Liver (tissue), 9 donors: ENCODE results near the gene EYA4. TPM values are rescaled to one million over a fixed set of nuclear protein-coding genes. Genes with fewer than 3 reads are reported as not detected.

Experiments
- DNase-seq: peaks from one replicate; pipeline ENCODE4 v3.0.0-alpha.2; 2017; ENCODE audit warnings: low spot score
- H3K27ac ChIP-seq, 2 donors: one replicate each; pipeline ENCODE4 v1.7.0; 2013; ENCODE audit warnings: inconsistent platforms in 2 of 2, low read length in 2 of 2, control low read depth in 1 of 2, low read depth in 1 of 2, mild to moderate bottlenecking in 1 of 2
- H3K27me3 ChIP-seq, 4 donors: one replicate each; pipeline versions ENCODE4 v1.6.1 to v1.7.0; 2013; ENCODE audit warnings: low read length in 3 of 4, inconsistent platforms in 1 of 4, mild to moderate bottlenecking in 1 of 4, moderate library complexity in 1 of 4; ENCODE audit not compliant: control insufficient read depth in 4 of 4, insufficient read depth in 4 of 4
- H3K36me3 ChIP-seq, 4 donors: one replicate each; pipeline versions ENCODE4 v1.6.1 to v1.7.0; 2013; ENCODE audit warnings: low read length in 3 of 4, mild to moderate bottlenecking in 3 of 4, low read depth in 1 of 4, moderate library complexity in 1 of 4; ENCODE audit not compliant: control insufficient read depth in 4 of 4, insufficient read depth in 3 of 4
- H3K4me1 ChIP-seq, 4 donors: one replicate each; pipeline versions ENCODE4 v1.6.1 to v1.7.0; 2013; ENCODE audit warnings: low read length in 3 of 4, mild to moderate bottlenecking in 3 of 4, moderate library complexity in 1 of 4; ENCODE audit not compliant: control insufficient read depth in 4 of 4, insufficient read depth in 4 of 4
- H3K4me3 ChIP-seq, 3 donors: one replicate each; pipeline versions ENCODE4 v1.6.1 to v1.7.0; 2013; ENCODE audit warnings: low read length in 3 of 3, control low read depth in 1 of 3, low read depth in 1 of 3, mild to moderate bottlenecking in 1 of 3
- H3K9ac ChIP-seq, 2 donors: one replicate each; pipeline ENCODE4 v1.7.0; 2013; ENCODE audit warnings: low read length in 2 of 2, mild to moderate bottlenecking in 2 of 2, moderate library complexity in 2 of 2, control low read depth in 1 of 2, low read depth in 1 of 2
- H3K9me3 ChIP-seq, 4 donors: one replicate each; pipeline versions ENCODE4 v1.6.1 to v1.7.0; 2013; ENCODE audit warnings: low read length in 3 of 4; ENCODE audit not compliant: control insufficient read depth in 4 of 4
- CTCF ChIP-seq: fragments of 150-350 bp; IDR thresholded peaks from 2 replicates; pipeline ENCODE4 v1.5.1; 2017; ENCODE audit warnings: improper control_type of control experiment, low read depth, low read length; ENCODE audit not compliant: missing input control
- EGR1 ChIP-seq, 2 donors: IDR thresholded peaks; 2 replicates each; pipeline ENCODE4 v1.6.1; 2016 to 2018; ENCODE audit warnings: antibody characterized with exemption in 2 of 2, low read depth in 2 of 2
- FOXA1 ChIP-seq: IDR thresholded peaks from 2 replicates; pipeline ENCODE4 v1.6.1; 2016; ENCODE audit warnings: antibody characterized with exemption
- FOXA2 ChIP-seq: IDR thresholded peaks from 2 replicates; pipeline ENCODE4 v1.6.1; 2016; ENCODE audit warnings: antibody characterized with exemption
- GABPA ChIP-seq, 2 donors: IDR thresholded peaks in 1 of 2; conservative IDR thresholded peaks in 1 of 2; 2 replicates each; pipeline ENCODE4 v1.6.1; 2016; ENCODE audit warnings: antibody characterized with exemption in 2 of 2, mild to moderate bottlenecking in 1 of 2, moderate library complexity in 1 of 2
- HNF4A ChIP-seq, 2 donors: conservative IDR thresholded peaks; 2 replicates each; pipeline ENCODE4 v1.6.1; 2016; ENCODE audit warnings: antibody characterized with exemption in 2 of 2, mild to moderate bottlenecking in 2 of 2
- HNF4G ChIP-seq: IDR thresholded peaks from 2 replicates; pipeline ENCODE4 v1.6.1; 2016; ENCODE audit warnings: antibody characterized with exemption
- JUND ChIP-seq, 2 donors: IDR thresholded peaks; 2 replicates each; pipeline ENCODE4 v1.6.1; 2016; ENCODE audit warnings: antibody characterized with exemption in 2 of 2
- NR2F2 ChIP-seq: IDR thresholded peaks from 2 replicates; pipeline ENCODE4 v1.6.1; 2016; ENCODE audit warnings: antibody characterized with exemption
- RAD21 ChIP-seq, 2 donors: IDR thresholded peaks; 2 replicates each; pipeline ENCODE4 v1.6.1; 2016; ENCODE audit warnings: antibody characterized with exemption in 2 of 2, mild to moderate bottlenecking in 2 of 2
- RXRA ChIP-seq, 2 donors: IDR thresholded peaks; 2 replicates each; pipeline ENCODE4 v1.6.1; 2017 to 2018; ENCODE audit warnings: antibody characterized with exemption in 2 of 2, mild to moderate bottlenecking in 1 of 2
- SP1 ChIP-seq: IDR thresholded peaks from 2 replicates; pipeline ENCODE4 v1.6.1; 2018; ENCODE audit warnings: antibody characterized with exemption, mild to moderate bottlenecking
- TAF1 ChIP-seq: conservative IDR thresholded peaks from 2 replicates; pipeline ENCODE4 v1.6.1; 2016; ENCODE audit warnings: antibody characterized with exemption, mild to moderate bottlenecking
- YY1 ChIP-seq: IDR thresholded peaks from 2 replicates; pipeline ENCODE4 v1.6.1; 2016; ENCODE audit warnings: antibody characterized with exemption, mild to moderate bottlenecking
- WGBS: extraction: QIAGEN DNeasy Blood & Tissue Kit; methylation state at CpG from one replicate; pipeline ENCODE4 v1.1.7; 2013; 5-methylcytosine and 5-hydroxymethylcytosine counted together
- polyA plus RNA-seq, 2 donors: library from polyadenylated mRNA; stranded (reverse) in 1 of 2; unstranded in 1 of 2; fragments of 200-250 nt in 1 of 2; fragments of >200 nt in 1 of 2; fragmentation: Nextera tagmentation in 1 of 2; extraction: Ambion mirVana in 1 of 2; gene quantifications; one replicate each; pipeline versions ENCODE4 v1.2.1 to v1.2.3, GENCODE V29; 2013 to 2015
- total RNA-seq, 2 donors: library from RNA; depleted of rRNA; stranded (reverse); fragments of >200 nt; gene quantifications; one replicate each; pipeline ENCODE4 v1.2.3, GENCODE V29; 2014
- TF ChIP-seq, protein P1 (sequence below): IDR thresholded peaks from 2 replicates; pipeline ENCODE4 v1.6.1; 2016; ENCODE audit warnings: antibody characterized with exemption, mild to moderate bottlenecking
- TF ChIP-seq, protein P2 (sequence below): IDR thresholded peaks from 2 replicates; pipeline ENCODE4 v1.6.1; 2016; ENCODE audit warnings: antibody characterized with exemption
- TF ChIP-seq, protein P3 (sequence below): IDR thresholded peaks from 2 replicates; pipeline ENCODE4 v1.6.1; 2016; ENCODE audit warnings: antibody characterized with exemption
- TF ChIP-seq, protein P4 (sequence below): IDR thresholded peaks from 2 replicates; pipeline ENCODE4 v1.6.1; 2016; ENCODE audit warnings: antibody characterized with exemption
- donor health status: healthy.
- donor health status: healthy.
- donor health status: healthy.
- donor health status: healthy.
- donor health status: healthy.

The EYA4 gene
- total and polyA plus RNA-seq, 4 donors: 0.05 to 0.50 TPM; not detected in 2

DNA sequence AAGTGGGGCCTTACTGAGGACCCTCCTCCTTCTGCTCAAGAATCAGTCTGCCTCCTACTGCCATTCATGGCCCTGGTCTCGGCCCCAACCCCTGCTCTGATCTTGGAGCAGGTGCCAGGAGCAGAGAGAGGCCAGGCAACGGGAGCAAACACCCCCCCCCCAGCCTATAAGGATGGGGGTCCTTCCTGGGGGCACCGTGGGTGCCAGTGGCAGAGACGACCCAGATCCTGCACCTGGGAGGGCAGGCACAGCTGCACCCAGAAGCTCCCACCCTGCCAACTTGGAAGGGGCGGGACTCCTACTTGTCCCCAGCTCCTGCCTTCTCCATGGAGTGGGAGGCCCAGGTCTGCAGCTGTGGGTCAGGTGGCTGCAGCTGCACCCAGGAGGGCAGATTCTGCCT is 183.2 kb downstream of the EYA4 start:
- TF ChIP-seq FOXA1: no peak
- no peak for TF ChIP-seq TAF1
- no peak for TF ChIP-seq YY1
- TF ChIP-seq, protein P1, sequence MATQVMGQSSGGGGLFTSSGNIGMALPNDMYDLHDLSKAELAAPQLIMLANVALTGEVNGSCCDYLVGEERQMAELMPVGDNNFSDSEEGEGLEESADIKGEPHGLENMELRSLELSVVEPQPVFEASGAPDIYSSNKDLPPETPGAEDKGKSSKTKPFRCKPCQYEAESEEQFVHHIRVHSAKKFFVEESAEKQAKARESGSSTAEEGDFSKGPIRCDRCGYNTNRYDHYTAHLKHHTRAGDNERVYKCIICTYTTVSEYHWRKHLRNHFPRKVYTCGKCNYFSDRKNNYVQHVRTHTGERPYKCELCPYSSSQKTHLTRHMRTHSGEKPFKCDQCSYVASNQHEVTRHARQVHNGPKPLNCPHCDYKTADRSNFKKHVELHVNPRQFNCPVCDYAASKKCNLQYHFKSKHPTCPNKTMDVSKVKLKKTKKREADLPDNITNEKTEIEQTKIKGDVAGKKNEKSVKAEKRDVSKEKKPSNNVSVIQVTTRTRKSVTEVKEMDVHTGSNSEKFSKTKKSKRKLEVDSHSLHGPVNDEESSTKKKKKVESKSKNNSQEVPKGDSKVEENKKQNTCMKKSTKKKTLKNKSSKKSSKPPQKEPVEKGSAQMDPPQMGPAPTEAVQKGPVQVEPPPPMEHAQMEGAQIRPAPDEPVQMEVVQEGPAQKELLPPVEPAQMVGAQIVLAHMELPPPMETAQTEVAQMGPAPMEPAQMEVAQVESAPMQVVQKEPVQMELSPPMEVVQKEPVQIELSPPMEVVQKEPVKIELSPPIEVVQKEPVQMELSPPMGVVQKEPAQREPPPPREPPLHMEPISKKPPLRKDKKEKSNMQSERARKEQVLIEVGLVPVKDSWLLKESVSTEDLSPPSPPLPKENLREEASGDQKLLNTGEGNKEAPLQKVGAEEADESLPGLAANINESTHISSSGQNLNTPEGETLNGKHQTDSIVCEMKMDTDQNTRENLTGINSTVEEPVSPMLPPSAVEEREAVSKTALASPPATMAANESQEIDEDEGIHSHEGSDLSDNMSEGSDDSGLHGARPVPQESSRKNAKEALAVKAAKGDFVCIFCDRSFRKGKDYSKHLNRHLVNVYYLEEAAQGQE: no peak

GRCh38 chr6:133426038-133426437 is 184.9 kb downstream of the EYA4 start:
- no peaks in the 10 kb centered on the region for H3K9me3 ChIP-seq
- peak; percentile 74 for TF ChIP-seq FOXA2
- TF ChIP-seq RXRA (IDR thresholded peaks at IDR 0.05): peak; percentile 48 to 86
- TF ChIP-seq YY1: peak; percentile 86
- TF ChIP-seq EGR1 (IDR thresholded peaks at IDR 0.05; ENCODE audit: low read depth in 2 of 2): no peak
- TF ChIP-seq NR2F2: no peak
- no peak for TF ChIP-seq GABPA (IDR thresholded peaks at IDR 0.05 in 1 of 2, conservative IDR thresholded peaks at IDR 0.05 in 1 of 2)
- TF ChIP-seq, protein P1: no peak
- TF ChIP-seq RAD21 (IDR thresholded peaks at IDR 0.05): peak; percentile 28 to 29
- peak in 1 of 2 donors; percentile 65 for TF ChIP-seq JUND (IDR thresholded peaks at IDR 0.05)
- peak; percentile 80 to 95 for TF ChIP-seq HNF4A (conservative IDR thresholded peaks at IDR 0.05)
- no peak for TF ChIP-seq CTCF
- TF ChIP-seq, protein P2, sequence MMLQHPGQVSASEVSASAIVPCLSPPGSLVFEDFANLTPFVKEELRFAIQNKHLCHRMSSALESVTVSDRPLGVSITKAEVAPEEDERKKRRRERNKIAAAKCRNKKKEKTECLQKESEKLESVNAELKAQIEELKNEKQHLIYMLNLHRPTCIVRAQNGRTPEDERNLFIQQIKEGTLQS: no peak
- TF ChIP-seq, protein P3, sequence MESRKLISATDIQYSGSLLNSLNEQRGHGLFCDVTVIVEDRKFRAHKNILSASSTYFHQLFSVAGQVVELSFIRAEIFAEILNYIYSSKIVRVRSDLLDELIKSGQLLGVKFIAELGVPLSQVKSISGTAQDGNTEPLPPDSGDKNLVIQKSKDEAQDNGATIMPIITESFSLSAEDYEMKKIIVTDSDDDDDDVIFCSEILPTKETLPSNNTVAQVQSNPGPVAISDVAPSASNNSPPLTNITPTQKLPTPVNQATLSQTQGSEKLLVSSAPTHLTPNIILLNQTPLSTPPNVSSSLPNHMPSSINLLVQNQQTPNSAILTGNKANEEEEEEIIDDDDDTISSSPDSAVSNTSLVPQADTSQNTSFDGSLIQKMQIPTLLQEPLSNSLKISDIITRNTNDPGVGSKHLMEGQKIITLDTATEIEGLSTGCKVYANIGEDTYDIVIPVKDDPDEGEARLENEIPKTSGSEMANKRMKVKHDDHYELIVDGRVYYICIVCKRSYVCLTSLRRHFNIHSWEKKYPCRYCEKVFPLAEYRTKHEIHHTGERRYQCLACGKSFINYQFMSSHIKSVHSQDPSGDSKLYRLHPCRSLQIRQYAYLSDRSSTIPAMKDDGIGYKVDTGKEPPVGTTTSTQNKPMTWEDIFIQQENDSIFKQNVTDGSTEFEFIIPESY: peak; percentile 58
- TF ChIP-seq, protein P4, sequence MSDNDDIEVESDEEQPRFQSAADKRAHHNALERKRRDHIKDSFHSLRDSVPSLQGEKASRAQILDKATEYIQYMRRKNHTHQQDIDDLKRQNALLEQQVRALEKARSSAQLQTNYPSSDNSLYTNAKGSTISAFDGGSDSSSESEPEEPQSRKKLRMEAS: peak; percentile 68
- TF ChIP-seq HNF4G: peak; percentile 37
- TF ChIP-seq SP1: peak; percentile 41
- no peak for TF ChIP-seq TAF1
- peak; percentile 66 for TF ChIP-seq FOXA1
- H3K27ac ChIP-seq: no peak overlapping the region
- H3K4me3 ChIP-seq: no peak overlapping the region
- H3K9ac ChIP-seq: no peak overlapping the region
- WGBS: 56% methylated on average over 3 of the region's 3 CpGs
- peaks cover 2 to 32% (median 14%) of the 10 kb centered on the region in 4 donors for H3K4me1 ChIP-seq
- DNase-seq: no peak
- no peaks in the 10 kb centered on the region for H3K36me3 ChIP-seq
- no peaks in the 10 kb centered on the region for H3K27me3 ChIP-seq

More for the DNA sequence above, 183.2 kb downstream of the EYA4 start:
- H3K4me1 ChIP-seq: peaks cover 2 to 32% (median 14%) of the 10 kb centered on the region in 4 donors
- H3K9ac ChIP-seq: no peak overlapping the region
- H3K27ac ChIP-seq: no peak overlapping the region
- H3K9me3 ChIP-seq: no peaks in the 10 kb centered on the region
- no peaks in the 10 kb centered on the region for H3K36me3 ChIP-seq
- WGBS: 88% methylated on average over 5 of the region's 5 CpGs
- H3K27me3 ChIP-seq: no peaks in the 10 kb centered on the region
- no peak overlapping the region for H3K4me3 ChIP-seq
- no peak for DNase-seq
